OCI-LY1 (cell line): Measurements from ENCODE around the gene RTKN2.
A peak's percentile ranks its signal among the peaks of the same experiment; 100 is the strongest.

ENCODE experiments used
- H2AFZ ChIP-seq: fragments of 200-600 bp; sonication (generic), shearing (Covaris generic); 2 replicates; pipeline ENCODE4 v1.6.0; 2014; ENCODE audit warnings: antibody characterized with exemption, mild to moderate bottlenecking, low read length
- H3F3A ChIP-seq: fragments of 200-600 bp; sonication (generic), shearing (Covaris generic); 2 replicates; pipeline ENCODE4 v1.6.0; 2014; ENCODE audit warnings: mild to moderate bottlenecking, antibody characterized with exemption, low read length, moderate library complexity; ENCODE audit not compliant: insufficient read depth
- H3K27ac ChIP-seq: fragments of 200-600 bp; sonication (generic); 2 replicates; pipeline ENCODE4 v1.5.1; 2014; ENCODE audit warnings: low read length, mixed run types, mild to moderate bottlenecking, low read depth; ENCODE audit not compliant: poor library complexity, severe bottlenecking
- H3K27me3 ChIP-seq: fragments of 200-600 bp; sonication (generic); 2 replicates; pipeline ENCODE4 v1.6.0; 2014; ENCODE audit warnings: antibody characterized with exemption, mild to moderate bottlenecking, low read length, moderate library complexity; ENCODE audit not compliant: insufficient read depth
- H3K36me3 ChIP-seq: fragments of 200-600 bp; sonication (generic); 2 replicates; pipeline ENCODE4 v1.6.1; 2014; ENCODE audit warnings: mild to moderate bottlenecking, antibody characterized with exemption, low read length, moderate library complexity, mixed read lengths; ENCODE audit not compliant: insufficient read depth
- H3K4me1 ChIP-seq: fragments of 200-600 bp; sonication (generic); 2 replicates; pipeline ENCODE4 v1.5.1; 2014; ENCODE audit warnings: mild to moderate bottlenecking, low read length, moderate library complexity; ENCODE audit not compliant: insufficient read depth, severe bottlenecking
- H3K4me2 ChIP-seq: fragments of 200-600 bp; sonication (generic), shearing (Covaris generic); 2 replicates; pipeline ENCODE4 v1.6.1; 2014; ENCODE audit warnings: low read length
- H3K4me3 ChIP-seq: fragments of 200-600 bp; sonication (generic); 2 replicates; pipeline ENCODE4 v1.5.1; 2014; ENCODE audit warnings: low read length, low read depth, mild to moderate bottlenecking, mixed read lengths; ENCODE audit not compliant: poor library complexity, severe bottlenecking
- H3K79me2 ChIP-seq: fragments of 200-600 bp; shearing (Covaris generic); 2 replicates; pipeline ENCODE4 v1.6.1; 2016; ENCODE audit warnings: mixed run types, low read length, mixed read lengths; ENCODE audit not compliant: insufficient read depth
- H3K9ac ChIP-seq: fragments of 200-600 bp; sonication (generic), shearing (Covaris generic); 2 replicates; pipeline ENCODE4 v1.6.1; 2014; ENCODE audit warnings: mild to moderate bottlenecking, low read length, mixed read lengths
- H3K9me2 ChIP-seq: fragments of 200-600 bp; sonication (generic), shearing (Covaris generic); 2 replicates; pipeline ENCODE4 v1.6.1; 2014; ENCODE audit warnings: low read depth, mild to moderate bottlenecking, low read length, mixed read lengths
- H3K9me3 ChIP-seq: fragments of 200-600 bp; shearing (Covaris generic); 2 replicates; pipeline ENCODE4 v1.6.1; 2014; ENCODE audit warnings: low read length, mixed read lengths
- H4K20me1 ChIP-seq: fragments of 200-600 bp; sonication (generic), shearing (Covaris generic); 2 replicates; pipeline ENCODE4 v1.6.0; 2016; ENCODE audit warnings: mild to moderate bottlenecking, low read length; ENCODE audit not compliant: insufficient read depth
- CTCF ChIP-seq: fragments of 200-600 bp; sonication (generic), shearing (Covaris generic); IDR thresholded peaks from 2 replicates; pipeline ENCODE4 v1.5.1; 2017; ENCODE audit warnings: mild to moderate bottlenecking, antibody characterized with exemption, low read length, moderate library complexity, mixed read lengths
- EZH2 ChIP-seq: fragments of 200-600 bp; sonication (generic), shearing (Covaris generic); IDR thresholded peaks from 2 replicates; pipeline ENCODE4 v1.8.0; 2017; ENCODE audit warnings: borderline replicate concordance, mixed run types, mild to moderate bottlenecking, antibody characterized with exemption, low read length, moderate library complexity, mixed read lengths

Gene RTKN2

GRCh38 chr10:62264126-62264525 lies 4.5 kb downstream of the RTKN2 start:
- Histone ChIP-seq H3K27ac (no peak overlapping the region), H3K4me2 (peak overlapping the region; percentile 1; the same call in 1 of the 2 replicates)

GRCh38 chr10:62261666-62262065 lies 7.0 kb downstream of the RTKN2 start:
- TF ChIP-seq CTCF = no peak
- no peak for TF ChIP-seq EZH2

More at GRCh38 chr10:62264126-62264525, 4.5 kb downstream of the RTKN2 start:
- no peaks in the 10 kb centered on the region for H3K27me3 ChIP-seq
- H3K9me2 ChIP-seq = no peaks in the 10 kb centered on the region
- H3K4me3 ChIP-seq = no peak overlapping the region
- H3K4me1 ChIP-seq = peaks cover 50% of the 10 kb centered on the region
- 0 out of 2 replicates have a peak, but pooled peaks cover 5% of the 10 kb centered on the region for H3F3A ChIP-seq
- TF ChIP-seq CTCF (no peak), EZH2 (no peak)
- no peak overlapping the region for H3K9ac ChIP-seq
- peaks cover 30% of the 10 kb centered on the region for H3K79me2 ChIP-seq
- no peak overlapping the region for H2AFZ ChIP-seq
- H3K36me3 ChIP-seq = peaks cover 44% of the 10 kb centered on the region
- H3K9me3 ChIP-seq = no peaks in the 10 kb centered on the region
- H4K20me1 ChIP-seq = no peaks in the 10 kb centered on the region

DNA sequence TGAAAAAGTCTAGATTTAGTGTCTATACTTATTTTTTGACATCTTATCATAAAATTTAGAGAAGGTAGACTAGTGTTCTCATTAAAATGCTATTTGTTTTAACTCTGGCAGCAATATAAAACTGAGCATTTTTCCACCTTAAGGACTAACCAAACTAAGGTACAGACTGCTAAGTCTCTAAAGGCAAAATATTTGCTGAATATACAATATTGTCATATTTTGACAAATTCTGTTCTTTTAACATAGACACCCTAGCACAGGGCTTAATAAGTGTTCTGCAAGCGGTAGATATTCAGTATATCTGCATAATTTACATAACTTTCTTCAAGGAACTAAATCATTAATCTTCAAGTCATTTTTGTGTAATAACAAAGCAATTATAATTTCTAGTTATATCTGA lies 8.6 kb downstream of the RTKN2 start:
- H3K36me3 ChIP-seq = peaks cover 59% of the 10 kb centered on the region
- H3K9ac ChIP-seq = no peak overlapping the region
- no peaks in the 10 kb centered on the region for H3K9me2 ChIP-seq
- H3F3A ChIP-seq = no peaks in the 10 kb centered on the region
- H3K79me2 ChIP-seq = peaks cover 21% of the 10 kb centered on the region
- no peaks in the 10 kb centered on the region for H4K20me1 ChIP-seq
- H3K4me3 ChIP-seq = no peak overlapping the region
- H3K4me2 ChIP-seq = no peak overlapping the region
- no peak overlapping the region for H3K27ac ChIP-seq
- H3K9me3 ChIP-seq = no peaks in the 10 kb centered on the region
- TF ChIP-seq CTCF (no peak), EZH2 (no peak)
- H3K27me3 ChIP-seq = no peaks in the 10 kb centered on the region
- no peak overlapping the region for H2AFZ ChIP-seq
- H3K4me1 ChIP-seq = peaks cover 17% of the 10 kb centered on the region

More at GRCh38 chr10:62261666-62262065, 7.0 kb downstream of the RTKN2 start:
- no peak overlapping the region for H3K27ac ChIP-seq
- H3F3A ChIP-seq = 0 out of 2 replicates have a peak, but pooled peaks cover 5% of the 10 kb centered on the region
- H3K4me1 ChIP-seq = peaks cover 34% of the 10 kb centered on the region
- H3K9me2 ChIP-seq = no peaks in the 10 kb centered on the region
- H4K20me1 ChIP-seq = no peaks in the 10 kb centered on the region
- H3K4me3 ChIP-seq = no peak overlapping the region
- H3K36me3 ChIP-seq = peaks cover 56% of the 10 kb centered on the region
- H3K79me2 ChIP-seq = peaks cover 23% of the 10 kb centered on the region
- H2AFZ ChIP-seq = no peak overlapping the region
- H3K9ac ChIP-seq = no peak overlapping the region
- no peaks in the 10 kb centered on the region for H3K27me3 ChIP-seq
- no peaks in the 10 kb centered on the region for H3K9me3 ChIP-seq
- no peak overlapping the region for H3K4me2 ChIP-seq
